ENCODE measurements around the gene ATAD2B.

DNA sequence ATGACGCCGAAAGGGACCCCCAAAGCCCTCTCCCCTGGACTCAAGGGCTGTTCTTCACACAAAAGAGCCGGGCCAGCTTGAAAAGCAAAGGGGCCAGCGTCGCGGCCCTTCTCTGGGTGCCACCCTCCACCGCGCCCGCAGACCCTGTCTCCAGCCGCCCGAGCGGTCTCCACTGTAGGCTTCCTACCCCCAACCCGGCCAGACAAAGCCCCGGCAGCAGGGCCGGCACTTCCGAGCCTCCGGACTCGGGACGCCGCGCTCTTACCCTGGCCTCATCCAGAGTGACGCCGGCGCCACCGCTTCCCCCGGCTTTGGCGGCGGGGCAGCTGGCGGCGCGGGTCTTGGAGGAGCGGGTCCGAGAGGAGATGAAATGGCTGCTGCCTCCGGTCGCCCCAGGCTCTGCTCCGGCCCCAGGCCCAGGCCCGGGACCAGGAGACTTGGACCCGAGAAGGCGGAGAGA is 603 bp downstream of the ATAD2B start:
- TF ChIP-seq, protein P1, sequence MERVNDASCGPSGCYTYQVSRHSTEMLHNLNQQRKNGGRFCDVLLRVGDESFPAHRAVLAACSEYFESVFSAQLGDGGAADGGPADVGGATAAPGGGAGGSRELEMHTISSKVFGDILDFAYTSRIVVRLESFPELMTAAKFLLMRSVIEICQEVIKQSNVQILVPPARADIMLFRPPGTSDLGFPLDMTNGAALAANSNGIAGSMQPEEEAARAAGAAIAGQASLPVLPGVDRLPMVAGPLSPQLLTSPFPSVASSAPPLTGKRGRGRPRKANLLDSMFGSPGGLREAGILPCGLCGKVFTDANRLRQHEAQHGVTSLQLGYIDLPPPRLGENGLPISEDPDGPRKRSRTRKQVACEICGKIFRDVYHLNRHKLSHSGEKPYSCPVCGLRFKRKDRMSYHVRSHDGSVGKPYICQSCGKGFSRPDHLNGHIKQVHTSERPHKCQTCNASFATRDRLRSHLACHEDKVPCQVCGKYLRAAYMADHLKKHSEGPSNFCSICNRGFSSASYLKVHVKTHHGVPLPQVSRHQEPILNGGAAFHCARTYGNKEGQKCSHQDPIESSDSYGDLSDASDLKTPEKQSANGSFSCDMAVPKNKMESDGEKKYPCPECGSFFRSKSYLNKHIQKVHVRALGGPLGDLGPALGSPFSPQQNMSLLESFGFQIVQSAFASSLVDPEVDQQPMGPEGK (CRISPR knock-in tag; IDR thresholded peaks at IDR 0.05; ENCODE audit: borderline replicate concordance) = no peak
- TF ChIP-seq, protein P2, sequence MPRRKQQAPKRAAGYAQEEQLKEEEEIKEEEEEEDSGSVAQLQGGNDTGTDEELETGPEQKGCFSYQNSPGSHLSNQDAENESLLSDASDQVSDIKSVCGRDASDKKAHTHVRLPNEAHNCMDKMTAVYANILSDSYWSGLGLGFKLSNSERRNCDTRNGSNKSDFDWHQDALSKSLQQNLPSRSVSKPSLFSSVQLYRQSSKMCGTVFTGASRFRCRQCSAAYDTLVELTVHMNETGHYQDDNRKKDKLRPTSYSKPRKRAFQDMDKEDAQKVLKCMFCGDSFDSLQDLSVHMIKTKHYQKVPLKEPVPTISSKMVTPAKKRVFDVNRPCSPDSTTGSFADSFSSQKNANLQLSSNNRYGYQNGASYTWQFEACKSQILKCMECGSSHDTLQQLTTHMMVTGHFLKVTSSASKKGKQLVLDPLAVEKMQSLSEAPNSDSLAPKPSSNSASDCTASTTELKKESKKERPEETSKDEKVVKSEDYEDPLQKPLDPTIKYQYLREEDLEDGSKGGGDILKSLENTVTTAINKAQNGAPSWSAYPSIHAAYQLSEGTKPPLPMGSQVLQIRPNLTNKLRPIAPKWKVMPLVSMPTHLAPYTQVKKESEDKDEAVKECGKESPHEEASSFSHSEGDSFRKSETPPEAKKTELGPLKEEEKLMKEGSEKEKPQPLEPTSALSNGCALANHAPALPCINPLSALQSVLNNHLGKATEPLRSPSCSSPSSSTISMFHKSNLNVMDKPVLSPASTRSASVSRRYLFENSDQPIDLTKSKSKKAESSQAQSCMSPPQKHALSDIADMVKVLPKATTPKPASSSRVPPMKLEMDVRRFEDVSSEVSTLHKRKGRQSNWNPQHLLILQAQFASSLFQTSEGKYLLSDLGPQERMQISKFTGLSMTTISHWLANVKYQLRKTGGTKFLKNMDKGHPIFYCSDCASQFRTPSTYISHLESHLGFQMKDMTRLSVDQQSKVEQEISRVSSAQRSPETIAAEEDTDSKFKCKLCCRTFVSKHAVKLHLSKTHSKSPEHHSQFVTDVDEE (CRISPR knock-in tag; IDR thresholded peaks at IDR 0.05) = no peak
- TF ChIP-seq, protein P3, sequence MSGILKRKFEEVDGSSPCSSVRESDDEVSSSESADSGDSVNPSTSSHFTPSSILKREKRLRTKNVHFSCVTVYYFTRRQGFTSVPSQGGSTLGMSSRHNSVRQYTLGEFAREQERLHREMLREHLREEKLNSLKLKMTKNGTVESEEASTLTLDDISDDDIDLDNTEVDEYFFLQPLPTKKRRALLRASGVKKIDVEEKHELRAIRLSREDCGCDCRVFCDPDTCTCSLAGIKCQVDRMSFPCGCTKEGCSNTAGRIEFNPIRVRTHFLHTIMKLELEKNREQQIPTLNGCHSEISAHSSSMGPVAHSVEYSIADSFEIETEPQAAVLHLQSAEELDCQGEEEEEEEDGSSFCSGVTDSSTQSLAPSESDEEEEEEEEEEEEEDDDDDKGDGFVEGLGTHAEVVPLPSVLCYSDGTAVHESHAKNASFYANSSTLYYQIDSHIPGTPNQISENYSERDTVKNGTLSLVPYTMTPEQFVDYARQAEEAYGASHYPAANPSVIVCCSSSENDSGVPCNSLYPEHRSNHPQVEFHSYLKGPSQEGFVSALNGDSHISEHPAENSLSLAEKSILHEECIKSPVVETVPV (CRISPR knock-in tag; IDR thresholded peaks at IDR 0.05) = no peak
- TF ChIP-seq, protein P4, sequence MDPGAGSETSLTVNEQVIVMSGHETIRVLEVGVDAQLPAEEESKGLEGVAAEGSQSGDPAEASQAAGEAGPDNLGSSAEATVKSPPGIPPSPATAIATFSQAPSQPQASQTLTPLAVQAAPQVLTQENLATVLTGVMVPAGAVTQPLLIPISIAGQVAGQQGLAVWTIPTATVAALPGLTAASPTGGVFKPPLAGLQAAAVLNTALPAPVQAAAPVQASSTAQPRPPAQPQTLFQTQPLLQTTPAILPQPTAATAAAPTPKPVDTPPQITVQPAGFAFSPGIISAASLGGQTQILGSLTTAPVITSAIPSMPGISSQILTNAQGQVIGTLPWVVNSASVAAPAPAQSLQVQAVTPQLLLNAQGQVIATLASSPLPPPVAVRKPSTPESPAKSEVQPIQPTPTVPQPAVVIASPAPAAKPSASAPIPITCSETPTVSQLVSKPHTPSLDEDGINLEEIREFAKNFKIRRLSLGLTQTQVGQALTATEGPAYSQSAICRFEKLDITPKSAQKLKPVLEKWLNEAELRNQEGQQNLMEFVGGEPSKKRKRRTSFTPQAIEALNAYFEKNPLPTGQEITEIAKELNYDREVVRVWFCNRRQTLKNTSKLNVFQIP (CRISPR knock-in tag; IDR thresholded peaks at IDR 0.05; ENCODE audit: borderline replicate concordance, low read depth) = no peak
- no peak for TF ChIP-seq TOX (CRISPR knock-in tag; IDR thresholded peaks at IDR 0.05; ENCODE audit: borderline replicate concordance)
- TF ChIP-seq ZNF565 (CRISPR knock-in tag; conservative IDR thresholded peaks at IDR 0.05; ENCODE audit: low read depth) = no peak
- no peak for TF ChIP-seq ESRRG (CRISPR knock-in tag; IDR thresholded peaks at IDR 0.05)
- no peak for TF ChIP-seq ZFP3 (CRISPR knock-in tag; IDR thresholded peaks at IDR 0.05)
- TF ChIP-seq TCF4 (CRISPR knock-in tag; IDR thresholded peaks at IDR 0.05; ENCODE audit: borderline replicate concordance) = no peak
- TF ChIP-seq PPARA (CRISPR knock-in tag; IDR thresholded peaks at IDR 0.05; ENCODE audit: borderline replicate concordance) = no peak
- no peak for TF ChIP-seq BACH2 (CRISPR knock-in tag; IDR thresholded peaks at IDR 0.05; ENCODE audit: borderline replicate concordance)
